ENCODE data around the gene SHROOM3.

The SHROOM3 gene

GRCh38 chr4:76492055-76492454 is 57.0 kb downstream of the SHROOM3 start:
- no peak for ATAC-seq (ENCODE audit: low read depth)
- H3K27me3 Mint-ChIP-seq, result peaks cover 3% of the 10 kb centered on the region
- peaks cover 3% of the 10 kb centered on the region for H3K4me1 Mint-ChIP-seq
- H3K9me3 Mint-ChIP-seq, result peaks cover 2% of the 10 kb centered on the region
- DNase-seq (ENCODE audit: low spot score in 2 of 2), result no peak
- peaks cover 1% of the 10 kb centered on the region for H3K36me3 Mint-ChIP-seq
- H3K4me3 Mint-ChIP-seq, result no peak overlapping the region
- no peak overlapping the region for H3K27ac Mint-ChIP-seq

GRCh38 chr4:76494243-76494642 is 59.2 kb downstream of the SHROOM3 start:
- H3K27ac Mint-ChIP-seq, result no peak overlapping the region

GRCh38 chr4:76494871-76495590 is 60.0 kb downstream of the SHROOM3 start:
- Mint-ChIP-seq H3K4me1 (peaks cover 15% of the 10 kb centered on the region), H3K36me3 (no peaks in the 10 kb centered on the region), H3K27ac (no peak overlapping the region), H3K9me3 (no peaks in the 10 kb centered on the region), H3K27me3 (peaks cover 3% of the 10 kb centered on the region), H3K4me3 (no peak overlapping the region)
- ATAC-seq (ENCODE audit: low read depth) (no peak), DNase-seq (ENCODE audit: low spot score in 2 of 2) (no peak)

More at GRCh38 chr4:76494243-76494642, 59.2 kb downstream of the SHROOM3 start:
- Mint-ChIP-seq H3K27me3 (peaks cover 3% of the 10 kb centered on the region), H3K9me3 (peaks cover 2% of the 10 kb centered on the region), H3K4me3 (no peak overlapping the region), H3K4me1 (peaks cover 12% of the 10 kb centered on the region), H3K36me3 (peaks cover 1% of the 10 kb centered on the region)
- DNase-seq (ENCODE audit: low spot score in 2 of 2) (no peak), ATAC-seq (ENCODE audit: low read depth) (no peak)

- Mint-ChIP-seq H3K4me3 (no peak overlapping the region), H3K27me3 (peaks cover 2% of the 10 kb centered on the region), H3K27ac (no peak overlapping the region), H3K36me3 (no peaks in the 10 kb centered on the region), H3K4me1 (peaks cover 15% of the 10 kb centered on the region), H3K9me3 (no peaks in the 10 kb centered on the region)
- DNase-seq (ENCODE audit: low spot score in 2 of 2) (no peak), ATAC-seq (ENCODE audit: low read depth) (no peak)
Measured at GRCh38 chr4:76498550-76498949, 63.5 kb downstream of the SHROOM3 start.

- DNase-seq (ENCODE audit: low spot score in 2 of 2), result peak; percentile 29 to 34
- no peaks in the 10 kb centered on the region for H3K36me3 Mint-ChIP-seq
- H3K9me3 Mint-ChIP-seq, result no peaks in the 10 kb centered on the region
- H3K4me3 Mint-ChIP-seq, result no peak overlapping the region
- peak; percentile 99 for ATAC-seq (ENCODE audit: low read depth)
- H3K27me3 Mint-ChIP-seq, result peaks cover 2% of the 10 kb centered on the region
- peak overlapping the region; percentile 1 for H3K27ac Mint-ChIP-seq
- H3K4me1 Mint-ChIP-seq, result peaks cover 15% of the 10 kb centered on the region
Measured at GRCh38 chr4:76499461-76499860, 64.4 kb downstream of the SHROOM3 start.

- no peak overlapping the region for H3K27ac Mint-ChIP-seq
- H3K27me3 Mint-ChIP-seq, result peaks cover 2% of the 10 kb centered on the region
- ATAC-seq (ENCODE audit: low read depth), result no peak
- no peaks in the 10 kb centered on the region for H3K9me3 Mint-ChIP-seq
- H3K36me3 Mint-ChIP-seq, result no peaks in the 10 kb centered on the region
- no peak overlapping the region for H3K4me3 Mint-ChIP-seq
- no peak for DNase-seq (ENCODE audit: low spot score in 2 of 2)
- H3K4me1 Mint-ChIP-seq, result peaks cover 12% of the 10 kb centered on the region
Measured at GRCh38 chr4:76502886-76503285, 67.9 kb downstream of the SHROOM3 start.

GRCh38 chr4:76504613-76505465 is 69.8 kb downstream of the SHROOM3 start:
- Mint-ChIP-seq H3K4me1 (no peaks in the 10 kb centered on the region), H3K27me3 (peaks cover 2% of the 10 kb centered on the region), H3K4me3 (no peak overlapping the region), H3K36me3 (no peaks in the 10 kb centered on the region), H3K27ac (no peak overlapping the region), H3K9me3 (no peaks in the 10 kb centered on the region)
- peak in 1 of 2 donors; percentile 8 for DNase-seq (ENCODE audit: low spot score in 2 of 2)
- ATAC-seq (ENCODE audit: low read depth), result peak; percentile 38

- peaks cover 6% of the 10 kb centered on the region for H3K27me3 Mint-ChIP-seq
- no peak overlapping the region for H3K4me3 Mint-ChIP-seq
- H3K27ac Mint-ChIP-seq, result no peak overlapping the region
- H3K9me3 Mint-ChIP-seq, result peaks cover 2% of the 10 kb centered on the region
- no peak for DNase-seq (ENCODE audit: low spot score in 2 of 2)
- no peaks in the 10 kb centered on the region for H3K36me3 Mint-ChIP-seq
- H3K4me1 Mint-ChIP-seq, result no peaks in the 10 kb centered on the region
- no peak for ATAC-seq (ENCODE audit: low read depth)
Measured at GRCh38 chr4:76511947-76512346, 76.9 kb downstream of the SHROOM3 start.

GRCh38 chr4:76513482-76513881 is 78.5 kb downstream of the SHROOM3 start:
- Mint-ChIP-seq H3K4me3 (no peak overlapping the region), H3K9me3 (peaks cover 2% of the 10 kb centered on the region), H3K27ac (no peak overlapping the region), H3K27me3 (peaks cover 6% of the 10 kb centered on the region), H3K36me3 (no peaks in the 10 kb centered on the region), H3K4me1 (no peaks in the 10 kb centered on the region)
- DNase-seq (ENCODE audit: low spot score in 2 of 2) (no peak), ATAC-seq (ENCODE audit: low read depth) (no peak)

- ATAC-seq (ENCODE audit: low read depth), result no peak
- no peaks in the 10 kb centered on the region for H3K36me3 Mint-ChIP-seq
- H3K4me1 Mint-ChIP-seq, result no peaks in the 10 kb centered on the region
- H3K27ac Mint-ChIP-seq, result no peak overlapping the region
- H3K4me3 Mint-ChIP-seq, result no peak overlapping the region
- peaks cover 6% of the 10 kb centered on the region for H3K27me3 Mint-ChIP-seq
- no peak for DNase-seq (ENCODE audit: low spot score in 2 of 2)
- H3K9me3 Mint-ChIP-seq, result peaks cover 2% of the 10 kb centered on the region
Measured at GRCh38 chr4:76514087-76514486, 79.1 kb downstream of the SHROOM3 start.

GRCh38 chr4:76515975-76516843 is 81.2 kb downstream of the SHROOM3 start:
- DNase-seq (ENCODE audit: low spot score in 2 of 2), result no peak
- Mint-ChIP-seq H3K4me3 (no peak overlapping the region), H3K27me3 (peaks cover 6% of the 10 kb centered on the region), H3K27ac (no peak overlapping the region), H3K4me1 (no peaks in the 10 kb centered on the region), H3K9me3 (peaks cover 2% of the 10 kb centered on the region), H3K36me3 (no peaks in the 10 kb centered on the region)
- ATAC-seq (ENCODE audit: low read depth), result no peak

- Mint-ChIP-seq H3K9me3 (peaks cover 2% of the 10 kb centered on the region), H3K4me3 (no peak overlapping the region), H3K27ac (no peak overlapping the region), H3K27me3 (peaks cover 2% of the 10 kb centered on the region), H3K4me1 (no peaks in the 10 kb centered on the region), H3K36me3 (no peaks in the 10 kb centered on the region)
- ATAC-seq (ENCODE audit: low read depth) (no peak), DNase-seq (ENCODE audit: low spot score in 2 of 2) (no peak)
Measured at GRCh38 chr4:76518241-76518640, 83.2 kb downstream of the SHROOM3 start.

- Mint-ChIP-seq H3K4me3 (no peak overlapping the region), H3K36me3 (no peaks in the 10 kb centered on the region), H3K9me3 (no peaks in the 10 kb centered on the region), H3K27me3 (peaks cover 8% of the 10 kb centered on the region), H3K27ac (no peak overlapping the region), H3K4me1 (no peaks in the 10 kb centered on the region)
- DNase-seq (ENCODE audit: low spot score in 2 of 2) (no peak), ATAC-seq (ENCODE audit: low read depth) (no peak)
Measured at GRCh38 chr4:76523593-76523992, 88.6 kb downstream of the SHROOM3 start.

GRCh38 chr4:76525751-76526150 is 90.7 kb downstream of the SHROOM3 start:
- H3K4me1 Mint-ChIP-seq, result no peaks in the 10 kb centered on the region
- no peak overlapping the region for H3K27ac Mint-ChIP-seq
- H3K36me3 Mint-ChIP-seq, result no peaks in the 10 kb centered on the region
- DNase-seq (ENCODE audit: low spot score in 2 of 2) (no peak), ATAC-seq (ENCODE audit: low read depth) (no peak)
- peaks cover 10% of the 10 kb centered on the region for H3K27me3 Mint-ChIP-seq
- H3K4me3 Mint-ChIP-seq, result no peak overlapping the region
- H3K9me3 Mint-ChIP-seq, result peaks cover 3% of the 10 kb centered on the region

All from memory B cell (primary cell).